Measurements from ENCODE around the gene RAD51B. TPM values are rescaled to one million over a fixed set of nuclear protein-coding genes. Genes with fewer than 3 reads are reported as not detected.
A peak's percentile ranks its signal among the peaks of the same experiment; 100 is the strongest.

RAD51B gene
- total and polyA plus RNA-seq, 2 experiments from 2014 or later, result 11.7 to 17.8 TPM

GRCh38 chr14:68195126-68195525 lies 375.5 kb downstream of the RAD51B start:
- no peak for DNase-seq (ENCODE audit: low read depth in 1 of 2, low spot score in 1 of 2)
- Histone ChIP-seq H3K9me3 (ENCODE audit: low read depth) (no peaks in the 10 kb centered on the region), H3K4me1 (ENCODE audit: low read depth) (peaks cover 8% of the 10 kb centered on the region), H3K4me3 (no peak overlapping the region), H3K27me3 (no peaks in the 10 kb centered on the region), H3K27ac (no peak overlapping the region), H3K36me3 (no peaks in the 10 kb centered on the region)
- TF ChIP-seq, protein P1, sequence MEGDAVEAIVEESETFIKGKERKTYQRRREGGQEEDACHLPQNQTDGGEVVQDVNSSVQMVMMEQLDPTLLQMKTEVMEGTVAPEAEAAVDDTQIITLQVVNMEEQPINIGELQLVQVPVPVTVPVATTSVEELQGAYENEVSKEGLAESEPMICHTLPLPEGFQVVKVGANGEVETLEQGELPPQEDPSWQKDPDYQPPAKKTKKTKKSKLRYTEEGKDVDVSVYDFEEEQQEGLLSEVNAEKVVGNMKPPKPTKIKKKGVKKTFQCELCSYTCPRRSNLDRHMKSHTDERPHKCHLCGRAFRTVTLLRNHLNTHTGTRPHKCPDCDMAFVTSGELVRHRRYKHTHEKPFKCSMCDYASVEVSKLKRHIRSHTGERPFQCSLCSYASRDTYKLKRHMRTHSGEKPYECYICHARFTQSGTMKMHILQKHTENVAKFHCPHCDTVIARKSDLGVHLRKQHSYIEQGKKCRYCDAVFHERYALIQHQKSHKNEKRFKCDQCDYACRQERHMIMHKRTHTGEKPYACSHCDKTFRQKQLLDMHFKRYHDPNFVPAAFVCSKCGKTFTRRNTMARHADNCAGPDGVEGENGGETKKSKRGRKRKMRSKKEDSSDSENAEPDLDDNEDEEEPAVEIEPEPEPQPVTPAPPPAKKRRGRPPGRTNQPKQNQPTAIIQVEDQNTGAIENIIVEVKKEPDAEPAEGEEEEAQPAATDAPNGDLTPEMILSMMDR (IDR thresholded peaks at IDR 0.05; ENCODE audit: low read depth, low read length), result no peak

DNA sequence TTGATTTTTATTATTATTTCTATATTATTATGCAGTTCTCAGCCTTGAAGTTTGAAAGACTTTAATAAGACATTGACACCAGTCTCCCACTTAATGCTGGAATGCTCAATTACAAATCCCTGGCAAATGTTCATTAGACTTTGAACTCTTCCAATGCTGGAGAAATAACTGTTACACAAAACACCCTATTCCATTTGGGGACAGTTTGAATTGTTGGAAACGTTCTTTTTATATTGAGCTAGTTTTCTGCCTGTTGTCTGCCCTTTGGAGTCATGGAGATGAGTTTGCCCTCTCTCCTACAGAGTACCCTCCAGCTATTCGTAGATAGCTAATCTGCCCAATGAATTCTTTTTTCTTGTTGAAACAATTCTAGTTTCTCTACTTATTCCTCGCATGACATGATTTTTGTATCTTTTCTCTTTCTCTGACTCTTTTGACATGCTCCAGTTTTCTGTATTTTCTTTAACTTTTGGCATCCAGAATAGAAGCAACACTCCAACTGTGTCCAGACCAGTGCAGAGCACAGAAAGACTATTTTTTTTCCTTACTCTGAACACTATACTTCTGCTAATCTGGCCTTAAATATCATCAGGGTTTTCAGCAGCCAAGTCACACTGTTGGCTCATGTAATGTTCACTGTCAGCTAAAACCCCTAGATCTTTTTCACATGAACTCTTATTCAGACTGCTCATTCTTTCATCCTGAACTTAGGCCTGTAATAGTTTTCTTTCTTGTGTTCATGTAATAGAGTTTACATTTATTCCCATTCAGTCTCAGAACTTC lies 379.3 kb downstream of the RAD51B start:
- Histone ChIP-seq H3K27me3 (no peaks in the 10 kb centered on the region), H3K9me3 (ENCODE audit: low read depth) (no peaks in the 10 kb centered on the region), H3K27ac (no peak overlapping the region), H3K36me3 (no peaks in the 10 kb centered on the region), H3K4me1 (ENCODE audit: low read depth) (peaks cover 8% of the 10 kb centered on the region), H3K4me3 (no peak overlapping the region)
- peak in 1 of 2 donors; percentile 68 for DNase-seq (ENCODE audit: low read depth in 1 of 2, low spot score in 1 of 2)
- TF ChIP-seq, protein P1 (IDR thresholded peaks at IDR 0.05; ENCODE audit: low read depth, low read length), result no peak

DNA sequence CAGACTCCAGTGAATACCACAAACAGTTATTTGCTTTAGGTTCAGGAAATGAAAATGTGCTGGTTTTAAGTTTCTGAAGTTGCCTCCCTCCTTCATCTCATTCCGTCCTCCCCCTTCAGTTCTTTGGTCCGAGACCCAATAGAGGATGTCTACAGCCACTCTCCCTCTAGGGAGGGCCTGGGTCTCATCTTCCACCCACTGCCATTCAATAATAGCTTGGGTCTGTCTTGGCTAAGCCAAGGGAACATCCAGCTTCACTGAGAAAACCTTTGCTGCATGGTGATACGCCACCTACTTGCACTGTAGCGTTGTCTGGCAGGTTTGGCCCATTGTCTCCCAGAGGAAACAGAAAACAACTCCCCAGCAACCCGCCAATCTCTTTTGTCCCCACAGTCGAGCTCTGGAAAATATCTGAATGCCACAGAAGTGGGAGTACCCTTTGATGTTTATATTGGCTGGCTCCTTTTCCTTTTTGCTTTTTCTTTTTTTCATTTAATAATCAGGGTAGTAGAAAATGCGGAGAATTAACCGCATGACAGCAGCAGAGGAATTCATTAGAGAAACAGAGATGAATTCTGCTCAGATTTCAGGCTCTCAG lies 380.1 kb downstream of the RAD51B start:
- Histone ChIP-seq H3K27ac (no peak overlapping the region), H3K4me3 (no peak overlapping the region), H3K36me3 (no peaks in the 10 kb centered on the region), H3K4me1 (ENCODE audit: low read depth) (peaks cover 8% of the 10 kb centered on the region), H3K9me3 (ENCODE audit: low read depth) (no peaks in the 10 kb centered on the region), H3K27me3 (no peaks in the 10 kb centered on the region)
- TF ChIP-seq, protein P1 (IDR thresholded peaks at IDR 0.05; ENCODE audit: low read depth, low read length), result peak; percentile 29
- DNase-seq (ENCODE audit: low read depth in 1 of 2, low spot score in 1 of 2), result peak in 1 of 2 donors; percentile 97

DNA sequence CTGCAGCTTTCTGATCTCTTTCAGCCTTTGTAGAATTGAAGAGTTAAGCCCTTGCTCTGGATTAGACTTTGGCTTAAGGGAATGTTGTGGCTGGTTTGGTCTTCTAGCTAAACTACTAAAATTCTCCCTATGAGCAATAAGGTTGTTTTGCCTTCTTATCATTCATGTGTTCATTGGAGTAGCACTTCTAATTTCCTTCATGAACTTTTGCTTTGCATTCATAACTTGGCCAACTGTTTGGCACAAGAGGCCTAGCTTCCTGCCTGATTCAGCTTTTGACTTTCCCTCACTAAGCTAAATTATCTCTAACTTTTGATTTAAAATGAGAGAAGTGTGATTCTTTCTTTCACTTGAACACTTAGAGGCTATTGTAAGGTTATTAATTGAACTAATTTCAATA lies 384.3 kb downstream of the RAD51B start:
- H3K36me3 ChIP-seq, result no peaks in the 10 kb centered on the region
- TF ChIP-seq, protein P1 (IDR thresholded peaks at IDR 0.05; ENCODE audit: low read depth, low read length), result no peak
- H3K27ac ChIP-seq, result no peak overlapping the region
- peak in 1 of 2 donors; percentile 39 for DNase-seq (ENCODE audit: low read depth in 1 of 2, low spot score in 1 of 2)
- H3K9me3 ChIP-seq (ENCODE audit: low read depth), result no peaks in the 10 kb centered on the region
- H3K4me1 ChIP-seq (ENCODE audit: low read depth), result peaks cover 4% of the 10 kb centered on the region
- no peaks in the 10 kb centered on the region for H3K27me3 ChIP-seq
- no peak overlapping the region for H3K4me3 ChIP-seq

DNA sequence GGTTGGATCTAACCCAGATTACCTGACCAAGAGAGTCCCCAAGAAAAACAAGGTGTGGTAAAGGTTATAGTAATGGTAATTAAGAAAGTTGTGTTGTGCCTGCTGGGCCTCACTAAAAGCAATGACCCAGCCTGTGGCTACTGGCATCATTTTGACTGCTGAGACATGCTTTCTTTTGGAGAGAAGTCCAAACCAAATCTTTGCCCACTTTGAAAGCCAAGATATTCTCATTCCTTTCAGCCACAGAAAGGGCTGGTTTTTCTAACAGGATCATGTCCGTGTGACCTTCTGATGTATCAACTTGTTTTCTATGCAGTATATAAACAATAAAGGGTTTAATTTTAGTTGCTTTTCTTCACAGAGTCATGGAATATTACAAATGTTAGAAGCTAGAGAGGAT lies 388.6 kb downstream of the RAD51B start:
- H3K4me3 ChIP-seq, result no peak overlapping the region
- TF ChIP-seq, protein P1 (IDR thresholded peaks at IDR 0.05; ENCODE audit: low read depth, low read length), result no peak
- no peak for DNase-seq (ENCODE audit: low read depth in 1 of 2, low spot score in 1 of 2)
- no peaks in the 10 kb centered on the region for H3K27me3 ChIP-seq
- H3K4me1 ChIP-seq (ENCODE audit: low read depth), result peaks cover 5% of the 10 kb centered on the region
- H3K9me3 ChIP-seq (ENCODE audit: low read depth), result no peaks in the 10 kb centered on the region
- H3K27ac ChIP-seq, result no peak overlapping the region
- no peaks in the 10 kb centered on the region for H3K36me3 ChIP-seq
